Measurements from ENCODE around the gene USP47.

Gene USP47

DNA sequence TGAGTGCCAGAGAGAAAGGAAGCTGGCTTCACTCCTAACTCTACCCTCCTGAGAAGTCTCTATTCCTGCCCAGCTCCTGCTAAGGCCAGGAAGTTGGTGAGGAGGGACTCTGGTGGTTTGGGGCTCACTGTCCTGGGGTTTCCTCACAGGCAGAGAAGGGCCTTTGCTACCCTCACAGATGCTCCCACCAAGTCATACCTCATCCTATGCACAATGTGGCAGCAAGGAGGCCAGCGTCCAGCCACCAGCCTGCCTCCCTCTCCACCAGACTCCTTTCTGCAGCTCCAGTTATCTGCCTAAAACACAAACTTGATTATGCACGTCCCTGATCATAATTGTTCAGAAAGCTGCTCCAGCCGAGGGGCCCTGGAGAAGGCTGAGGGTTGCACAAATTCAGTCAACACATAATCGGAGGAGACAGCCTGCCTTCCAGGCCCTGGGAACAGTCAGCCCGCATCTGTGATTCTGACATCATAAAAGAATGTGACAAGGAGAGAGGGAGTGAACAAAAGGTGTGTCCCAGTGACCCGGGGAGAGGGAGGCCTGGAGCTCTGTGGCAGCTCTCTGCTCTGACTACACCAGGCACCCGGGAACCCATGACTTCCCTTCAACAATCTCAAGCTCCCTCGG, 137.8 kb downstream of the USP47 start:
- no peak for DNase-seq (ENCODE audit: extremely low read depth in 1 of 2, low read depth in 1 of 2)

DNA sequence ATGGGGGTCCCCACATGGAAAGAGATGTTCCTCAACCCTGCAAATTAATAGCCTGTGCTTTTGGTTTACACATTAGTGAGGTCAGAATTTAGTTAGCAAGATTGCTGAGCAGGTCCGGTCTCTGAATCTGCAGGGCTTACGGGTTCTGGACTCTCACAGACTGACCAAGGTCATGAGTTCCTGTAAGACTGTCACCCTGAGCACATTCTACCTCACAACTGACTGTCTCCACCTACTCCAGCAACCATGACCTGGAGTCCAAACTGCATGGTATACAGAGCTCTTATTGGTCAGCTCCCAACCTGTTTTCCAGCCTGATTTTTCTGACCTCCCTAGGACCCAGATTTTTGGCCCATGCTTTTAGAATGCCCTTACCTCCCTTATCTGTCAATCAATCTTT, 138.4 kb downstream of the USP47 start:
- no peak for DNase-seq (ENCODE audit: extremely low read depth in 1 of 2, low read depth in 1 of 2)

DNA sequence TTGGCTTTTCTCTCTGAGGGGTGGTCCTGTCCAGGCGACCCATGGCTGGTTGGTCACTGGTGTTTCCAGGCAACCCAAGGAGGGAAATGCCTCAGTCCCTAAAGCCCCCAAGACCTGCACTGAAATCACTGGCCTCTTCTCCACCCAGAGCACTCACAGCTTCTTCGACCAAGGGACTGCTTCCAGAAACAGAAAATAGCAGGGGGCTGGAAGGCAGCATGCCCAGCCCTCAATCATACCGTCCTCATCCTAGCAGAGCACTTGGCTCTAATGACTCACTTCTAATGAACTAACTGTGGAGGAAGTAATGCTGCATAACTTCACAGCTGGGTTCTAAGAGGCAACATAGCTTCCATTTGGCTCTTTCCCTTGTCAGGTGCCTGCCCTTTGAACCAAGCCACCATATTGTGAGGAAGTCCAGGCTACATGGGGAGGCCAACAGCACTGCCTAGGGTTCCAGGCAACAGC, 139.1 kb downstream of the USP47 start:
- no peak for DNase-seq (ENCODE audit: extremely low read depth in 1 of 2, low read depth in 1 of 2)

DNA sequence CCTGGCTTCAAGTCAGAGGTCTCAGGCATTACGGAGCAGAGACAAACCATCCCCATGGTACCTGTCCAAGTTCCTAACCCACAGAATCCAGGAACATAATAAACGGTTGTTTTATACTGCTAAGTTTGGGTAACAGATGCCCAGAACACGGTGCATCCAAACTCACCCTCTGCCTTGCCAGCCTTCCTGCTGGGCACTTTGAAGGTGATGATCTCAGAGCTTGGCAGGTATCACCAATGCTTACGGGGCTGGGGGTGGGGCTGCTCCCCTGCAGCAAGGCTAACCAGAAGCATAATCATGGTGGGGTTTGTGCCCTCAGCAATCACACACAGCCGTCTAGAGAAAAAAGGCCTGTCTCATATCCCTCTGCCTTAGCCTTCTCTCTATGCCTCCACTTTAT, 139.6 kb downstream of the USP47 start:
- DNase-seq (ENCODE audit: extremely low read depth in 1 of 2, low read depth in 1 of 2) = no peak

DNA sequence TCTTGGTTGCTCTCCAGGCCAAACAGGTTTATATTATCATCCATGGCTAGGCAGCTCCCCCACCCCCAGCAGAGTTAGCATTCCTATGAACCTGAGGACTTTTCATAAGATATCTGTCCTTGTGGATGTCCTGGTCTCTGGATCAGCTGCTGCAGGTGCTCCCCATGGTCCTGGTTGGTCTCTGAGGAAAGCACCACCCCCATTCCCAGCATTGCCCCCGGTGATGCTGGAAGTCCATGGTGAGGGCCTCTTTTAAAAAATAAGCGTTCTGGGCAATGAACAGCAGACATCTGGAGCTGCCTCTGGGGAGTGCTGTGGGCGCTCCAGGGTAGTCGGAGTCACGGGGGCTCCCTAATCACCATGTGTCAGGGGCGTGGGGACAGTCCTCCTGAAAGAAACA, 140.1 kb downstream of the USP47 start:
- no peak for DNase-seq (ENCODE audit: extremely low read depth in 1 of 2, low read depth in 1 of 2)

DNA sequence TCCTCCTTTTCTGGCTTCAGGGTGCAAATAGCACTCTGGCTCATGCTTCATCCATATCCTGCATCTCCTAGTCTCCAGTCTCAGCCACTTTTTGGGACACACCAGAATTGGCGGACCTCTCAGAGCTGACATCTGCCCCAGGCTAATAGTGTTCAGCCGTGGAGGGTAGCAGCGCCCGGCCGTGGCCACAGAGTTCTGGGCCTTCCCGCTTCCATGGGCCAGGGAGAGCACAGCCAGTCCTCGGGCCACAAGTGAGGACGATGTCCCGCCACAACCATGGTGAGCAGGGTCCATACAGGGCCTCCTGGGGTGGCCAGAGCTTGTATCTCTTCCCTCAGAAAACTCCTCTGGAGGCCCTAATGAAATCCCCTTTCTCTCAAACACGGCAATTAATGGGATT, 140.7 kb downstream of the USP47 start:
- DNase-seq (ENCODE audit: extremely low read depth in 1 of 2, low read depth in 1 of 2) = no peak

DNA sequence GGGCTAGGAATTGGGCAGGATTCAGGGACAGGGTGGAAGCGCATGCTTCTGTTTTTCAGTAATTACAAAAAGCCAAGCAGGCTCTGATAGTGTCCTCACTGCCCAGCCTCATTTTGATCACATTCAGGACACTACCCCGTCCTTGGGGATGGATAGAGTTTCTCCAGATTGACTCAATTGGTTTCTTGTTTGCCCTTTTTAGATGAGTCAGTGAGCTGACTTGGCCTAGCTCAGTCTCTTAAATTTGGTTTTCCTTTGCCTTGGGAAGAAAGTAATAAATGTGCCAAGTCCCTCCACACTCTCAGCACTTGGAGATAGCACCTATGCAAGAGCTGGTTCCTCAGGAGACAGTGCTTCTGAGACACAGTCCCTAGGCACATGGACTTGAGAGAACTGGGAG, 141.2 kb downstream of the USP47 start:
- no peak for DNase-seq (ENCODE audit: extremely low read depth in 1 of 2, low read depth in 1 of 2)

DNA sequence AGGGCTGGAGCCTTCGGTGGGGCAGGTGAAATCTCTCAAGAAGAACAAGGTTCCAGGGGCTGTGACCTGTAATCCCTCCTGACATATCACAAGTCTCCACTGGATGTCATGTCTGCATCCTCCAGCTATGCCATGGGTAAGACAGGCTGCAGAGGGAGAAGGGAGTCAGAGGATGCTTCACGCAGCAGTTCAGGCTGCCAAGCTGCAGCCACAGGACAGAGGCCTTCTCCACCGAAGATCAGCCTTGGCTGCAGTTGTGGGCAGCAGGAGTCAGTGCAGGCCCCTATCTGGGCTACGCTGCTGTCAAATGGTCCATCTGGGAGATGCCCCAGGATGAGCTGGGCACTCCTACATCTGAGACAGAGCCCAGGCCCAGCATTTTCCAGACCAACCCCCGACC, 141.7 kb downstream of the USP47 start:
- no peak for DNase-seq (ENCODE audit: extremely low read depth in 1 of 2, low read depth in 1 of 2)

DNA sequence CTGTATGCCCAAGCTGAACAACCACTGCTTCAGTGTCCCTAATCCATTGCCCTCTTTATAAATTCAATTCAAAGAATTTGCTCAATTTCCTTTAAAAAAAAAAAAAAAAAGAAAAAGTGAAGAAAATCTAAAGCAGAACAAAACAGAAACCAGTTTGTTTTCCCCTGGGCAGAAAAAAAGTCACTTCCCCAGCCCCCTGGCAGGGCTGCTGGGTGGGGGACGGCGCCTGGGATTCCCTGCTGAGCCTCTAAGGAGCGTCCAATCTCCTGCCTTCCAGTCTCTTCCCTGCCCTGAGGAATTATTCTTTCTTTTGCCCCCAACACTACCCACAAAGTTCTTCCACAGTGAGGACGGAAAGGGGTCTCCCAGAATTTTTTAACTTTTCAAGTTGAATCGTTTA, 142.8 kb downstream of the USP47 start:
- no peak for DNase-seq (ENCODE audit: extremely low read depth in 1 of 2, low read depth in 1 of 2)

DNA sequence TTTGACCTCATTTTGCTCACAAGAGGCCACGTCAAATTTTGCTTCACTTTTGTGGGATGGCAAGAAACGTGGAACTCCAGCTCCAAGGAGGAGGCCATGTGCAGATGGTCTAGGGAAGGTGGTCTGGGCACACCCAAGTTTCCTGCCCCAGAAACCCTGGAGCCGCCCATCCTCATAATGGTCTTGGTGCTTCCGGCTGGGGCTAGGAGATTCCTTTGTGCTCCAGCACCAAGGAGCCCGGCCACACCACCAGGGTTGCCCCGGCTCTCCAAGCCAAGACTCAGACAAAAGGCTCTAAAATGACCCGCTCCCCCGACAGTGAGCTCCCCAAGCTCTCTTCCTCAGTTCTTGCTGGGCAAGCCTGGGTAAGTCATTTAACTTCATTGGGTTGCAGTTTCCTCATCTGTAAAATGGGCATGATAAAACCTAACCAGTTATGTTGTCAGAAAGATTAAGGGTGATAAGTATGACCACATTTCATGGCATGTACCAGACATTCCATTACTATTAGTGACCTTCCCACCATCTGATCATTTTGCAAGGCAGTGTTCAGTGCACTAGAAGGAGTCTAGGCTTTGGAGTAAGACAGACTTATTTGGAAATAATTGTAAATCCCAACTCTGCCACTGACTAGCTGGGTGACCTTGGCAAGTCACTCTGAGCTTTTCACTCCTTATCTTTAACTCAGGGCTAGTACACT, 143.4 kb downstream of the USP47 start:
- no peak for DNase-seq (ENCODE audit: extremely low read depth in 1 of 2, low read depth in 1 of 2)

DNA sequence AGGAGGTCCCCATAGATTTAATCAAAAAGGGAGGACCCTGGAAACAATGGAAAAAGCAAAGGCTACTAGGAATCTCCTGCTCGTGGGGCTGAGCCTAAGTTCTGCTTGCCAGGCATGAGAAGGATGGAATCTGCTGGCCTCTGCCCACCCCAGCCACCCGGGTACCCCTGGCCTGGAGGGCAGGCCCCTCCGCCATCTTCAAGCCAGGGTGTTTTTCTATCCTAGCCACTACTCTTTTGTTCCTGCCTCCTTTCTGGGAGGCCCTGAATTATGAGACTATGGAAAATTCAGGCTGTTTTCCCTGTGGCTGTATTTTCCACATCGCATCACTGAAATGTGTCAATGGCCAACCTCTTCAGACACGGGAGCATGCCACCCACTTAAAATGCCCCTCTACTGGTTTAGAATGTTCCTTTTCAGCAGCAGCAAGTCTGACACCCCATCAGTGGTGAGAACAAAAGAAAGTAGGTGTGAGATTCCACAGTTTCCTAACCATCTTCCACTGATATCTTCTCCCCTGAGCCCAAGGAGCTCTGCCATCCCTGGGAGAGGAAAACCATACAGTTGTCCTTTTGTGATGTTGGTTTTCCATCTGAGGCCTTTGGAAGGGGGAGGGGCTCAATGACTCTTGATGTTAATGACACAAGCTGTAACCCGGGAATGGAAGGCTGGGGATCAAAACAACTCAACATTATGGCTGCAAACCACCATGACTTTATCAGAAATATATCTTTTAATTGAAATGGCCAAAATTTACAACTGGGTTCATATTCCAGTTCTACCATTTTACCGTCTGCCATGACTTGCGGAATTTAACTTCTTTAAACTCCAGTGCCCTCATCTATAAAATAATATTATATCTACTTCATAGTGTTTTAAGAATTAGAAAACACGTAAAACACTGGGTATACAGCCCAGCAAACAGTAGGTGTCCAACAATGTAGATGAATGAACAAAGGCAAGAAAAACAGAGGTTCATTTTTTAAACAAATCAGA, 144.5 kb downstream of the USP47 start:
- DNase-seq (ENCODE audit: extremely low read depth in 1 of 2, low read depth in 1 of 2) = no peak

DNA sequence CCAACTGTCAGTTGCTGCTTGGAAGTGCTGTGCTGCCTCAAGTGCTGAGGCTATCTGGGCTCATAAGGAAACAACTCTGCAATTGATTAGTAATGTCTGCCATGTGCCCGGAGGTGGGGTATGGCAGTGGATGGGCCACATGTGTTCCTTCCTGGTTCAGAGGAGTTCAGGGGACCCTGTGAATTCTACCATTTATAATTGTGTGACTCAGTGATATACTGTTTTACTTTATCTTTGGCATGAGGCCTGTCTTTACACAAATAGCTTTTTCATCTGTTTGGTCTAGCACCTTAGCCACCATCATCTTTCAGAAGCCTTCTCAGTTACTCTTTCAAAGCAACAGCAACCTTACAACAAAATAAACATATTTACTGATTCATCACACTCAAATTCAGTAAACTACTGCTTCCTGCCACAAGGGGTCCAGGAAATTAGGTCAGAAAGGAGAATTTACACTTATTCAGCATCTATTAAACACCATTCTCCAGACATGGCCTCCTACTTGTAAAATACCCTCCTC, 145.8 kb downstream of the USP47 start:
- no peak for DNase-seq (ENCODE audit: extremely low read depth in 1 of 2, low read depth in 1 of 2)

DNA sequence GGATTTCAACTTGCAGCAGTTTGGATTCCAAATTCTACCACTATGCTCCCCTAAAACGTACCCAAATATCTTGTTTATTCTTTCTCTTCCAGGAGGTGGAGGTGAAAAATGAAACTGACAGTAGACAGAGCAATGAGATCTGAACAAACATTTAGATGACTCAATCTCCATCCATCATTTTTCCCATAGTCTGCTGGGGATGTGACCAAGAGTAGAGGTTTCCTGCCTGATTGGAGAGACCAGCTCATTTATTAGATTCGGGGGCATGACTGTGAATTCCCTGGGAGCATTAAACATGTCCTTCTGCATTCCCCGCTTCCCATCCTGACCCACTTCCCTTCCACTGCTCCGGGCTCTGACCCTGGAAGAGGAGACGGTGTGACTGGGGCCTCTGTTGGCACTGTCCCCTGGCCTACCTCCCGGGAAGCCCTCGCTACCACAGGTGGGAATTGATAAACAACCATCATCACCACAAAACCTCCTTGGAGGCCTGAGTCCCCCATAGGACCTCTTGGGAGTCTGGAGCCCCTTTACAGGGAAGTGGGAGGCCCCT, 146.4 kb downstream of the USP47 start:
- no peak for DNase-seq (ENCODE audit: extremely low read depth in 1 of 2, low read depth in 1 of 2)

DNA sequence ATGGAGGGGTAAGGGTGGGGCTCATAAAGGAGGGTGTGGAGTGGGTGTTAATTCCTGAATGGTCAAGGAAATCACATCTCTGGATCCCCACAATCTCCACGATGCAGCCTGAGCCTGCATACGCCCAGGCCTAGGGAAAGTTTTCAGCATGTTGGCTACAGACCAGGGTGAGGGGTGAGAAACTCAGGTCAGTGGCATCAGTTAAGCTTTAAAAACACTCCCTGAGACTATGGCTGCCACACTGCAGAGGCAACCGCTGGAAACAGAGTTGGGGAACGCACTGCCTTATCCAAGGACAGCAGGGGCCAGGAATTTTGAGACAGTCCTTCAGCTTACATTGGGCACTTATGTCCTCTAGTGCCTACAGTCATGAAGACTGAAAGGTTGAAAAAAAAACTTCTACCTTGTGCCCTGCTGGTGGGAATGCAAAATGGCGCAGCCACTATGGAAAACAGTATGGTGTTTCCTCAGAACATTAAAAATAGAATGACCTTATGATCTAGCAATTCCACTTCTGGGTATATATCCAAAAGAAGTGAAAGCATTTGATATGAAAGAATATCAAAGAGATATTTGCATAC, 147.0 kb downstream of the USP47 start:
- DNase-seq (ENCODE audit: extremely low read depth in 1 of 2, low read depth in 1 of 2) = no peak

DNA sequence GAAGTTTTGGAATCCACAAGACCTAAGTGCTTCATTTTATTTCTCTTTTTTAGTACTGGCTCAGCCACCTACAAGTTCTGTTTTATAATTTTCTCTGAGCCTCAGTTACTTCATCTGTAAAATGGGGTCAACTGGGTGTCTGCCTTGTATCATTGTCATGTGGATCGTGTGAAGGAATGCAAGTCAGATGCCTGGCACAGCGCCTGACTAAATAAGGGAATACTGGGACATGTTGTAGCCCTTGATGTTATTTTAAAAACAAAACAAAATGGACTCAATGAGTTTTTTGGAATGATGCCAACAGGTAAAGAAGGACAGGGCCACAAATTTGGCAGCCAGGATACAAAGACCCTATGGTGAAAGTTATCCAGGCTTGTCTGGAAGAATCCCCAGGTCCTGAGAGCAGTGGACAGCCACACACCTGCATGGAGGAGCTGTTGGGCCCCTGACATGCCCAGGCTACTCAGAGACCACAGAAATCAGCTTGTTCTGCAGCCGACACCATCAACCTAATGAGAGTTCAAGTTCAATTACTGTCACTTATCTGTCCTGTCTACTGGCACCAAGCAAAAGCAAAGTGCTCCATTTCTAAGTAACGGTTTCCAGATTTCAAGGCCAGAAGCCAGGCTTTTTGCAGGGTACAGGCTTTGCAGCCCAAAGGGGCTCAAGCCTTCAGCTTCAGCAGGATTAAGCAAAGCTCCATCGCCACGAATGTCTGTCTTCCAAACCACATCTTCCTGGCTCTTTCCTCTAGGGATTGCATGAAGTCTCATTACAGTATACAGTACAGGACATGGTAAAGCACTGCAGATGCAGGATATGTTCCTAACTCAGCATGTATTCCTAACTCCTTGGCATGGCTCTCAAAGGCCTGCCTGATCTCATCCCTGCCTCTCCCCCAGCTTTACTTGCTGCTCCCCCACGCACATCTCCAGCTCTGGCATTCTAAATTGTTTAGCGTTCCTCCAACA, 148.3 kb downstream of the USP47 start:
- no peak for DNase-seq (ENCODE audit: extremely low read depth in 1 of 2, low read depth in 1 of 2)

DNA sequence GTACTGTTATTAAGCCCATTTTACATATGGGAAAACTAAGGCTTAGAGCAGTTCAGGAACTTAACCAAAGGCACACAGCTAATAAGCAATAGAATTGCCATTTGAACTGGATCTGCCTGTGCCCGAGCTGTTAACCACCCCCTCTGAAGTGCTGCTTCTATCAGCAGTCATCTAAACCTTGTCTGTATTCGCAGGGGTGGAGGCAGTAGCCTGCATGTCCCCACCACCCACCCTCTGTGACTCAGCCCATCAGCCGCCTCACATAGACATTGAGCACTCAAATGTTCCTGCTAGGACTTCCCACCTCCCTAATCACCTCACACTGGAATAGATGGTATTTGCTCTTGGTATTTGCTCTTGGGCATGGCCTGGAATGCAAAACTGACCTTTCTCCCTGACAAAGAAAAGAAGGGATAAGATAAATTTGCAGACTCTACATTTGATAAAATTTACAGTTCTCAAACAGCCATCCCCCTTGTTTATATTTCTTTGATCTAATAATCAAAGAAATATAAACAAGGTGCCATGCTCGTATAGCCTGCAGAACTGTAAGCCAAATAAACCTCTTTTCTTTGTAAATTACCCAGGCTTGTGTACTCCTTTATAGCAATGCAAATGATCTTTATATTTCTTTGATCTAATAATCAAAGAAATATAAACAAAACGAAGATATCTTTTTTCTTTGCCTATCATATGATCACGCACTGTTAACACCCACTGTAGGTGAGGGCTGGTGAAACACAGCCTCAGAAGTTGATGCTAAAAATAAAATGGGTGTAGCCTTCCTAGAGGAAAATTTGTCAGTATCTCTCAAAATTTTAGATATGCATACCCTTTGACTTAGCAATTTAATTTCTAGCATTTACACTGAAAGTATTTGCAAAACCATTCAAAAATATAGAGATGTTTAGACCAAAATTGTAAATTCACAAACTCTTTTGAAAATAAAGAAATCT, 150.8 kb downstream of the USP47 start:
- no peak for DNase-seq (ENCODE audit: extremely low read depth in 1 of 2, low read depth in 1 of 2)

DNA sequence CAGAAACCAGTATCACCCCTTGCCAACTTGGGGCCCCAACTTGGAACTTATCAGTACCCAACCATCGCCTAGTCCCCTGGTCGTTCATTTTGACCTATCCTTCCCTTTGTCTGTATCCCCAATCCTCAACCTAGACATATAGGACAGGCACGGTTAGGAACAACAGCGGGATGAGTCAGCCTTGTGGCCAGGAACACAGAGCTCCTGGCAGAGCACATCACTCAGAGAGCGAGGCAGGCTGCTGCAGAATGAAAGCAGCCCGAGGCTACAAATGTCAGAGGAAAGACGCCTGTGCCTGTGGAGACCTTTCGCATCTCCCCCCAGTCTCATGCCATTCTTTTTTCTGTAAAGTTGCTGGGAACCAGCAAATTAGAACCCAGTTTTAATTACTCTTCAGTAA, 152.1 kb downstream of the USP47 start:
- DNase-seq (ENCODE audit: extremely low read depth in 1 of 2, low read depth in 1 of 2) = no peak

DNA sequence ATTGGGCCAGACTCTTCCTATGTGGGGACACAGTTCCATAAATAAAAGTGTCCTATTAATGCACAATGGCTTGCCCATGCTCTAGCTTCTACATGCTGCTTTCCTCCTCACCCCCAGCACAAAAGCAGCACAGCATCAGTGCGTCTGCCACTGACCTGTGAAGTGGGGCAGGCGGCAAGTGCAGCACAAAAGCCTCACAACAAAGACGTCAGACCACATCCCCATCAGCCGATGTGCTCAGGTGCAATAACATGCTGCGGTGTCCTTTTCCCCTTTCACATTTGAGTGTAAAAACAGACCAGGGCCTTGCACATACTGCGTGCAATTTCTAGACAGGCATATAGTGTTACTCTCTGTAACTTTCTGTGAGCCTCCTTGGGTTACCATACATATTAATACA, 153.8 kb downstream of the USP47 start:
- no peak for DNase-seq (ENCODE audit: extremely low read depth in 1 of 2, low read depth in 1 of 2)
